Measurements from ENCODE around the gene RPGRIP1.

DNA sequence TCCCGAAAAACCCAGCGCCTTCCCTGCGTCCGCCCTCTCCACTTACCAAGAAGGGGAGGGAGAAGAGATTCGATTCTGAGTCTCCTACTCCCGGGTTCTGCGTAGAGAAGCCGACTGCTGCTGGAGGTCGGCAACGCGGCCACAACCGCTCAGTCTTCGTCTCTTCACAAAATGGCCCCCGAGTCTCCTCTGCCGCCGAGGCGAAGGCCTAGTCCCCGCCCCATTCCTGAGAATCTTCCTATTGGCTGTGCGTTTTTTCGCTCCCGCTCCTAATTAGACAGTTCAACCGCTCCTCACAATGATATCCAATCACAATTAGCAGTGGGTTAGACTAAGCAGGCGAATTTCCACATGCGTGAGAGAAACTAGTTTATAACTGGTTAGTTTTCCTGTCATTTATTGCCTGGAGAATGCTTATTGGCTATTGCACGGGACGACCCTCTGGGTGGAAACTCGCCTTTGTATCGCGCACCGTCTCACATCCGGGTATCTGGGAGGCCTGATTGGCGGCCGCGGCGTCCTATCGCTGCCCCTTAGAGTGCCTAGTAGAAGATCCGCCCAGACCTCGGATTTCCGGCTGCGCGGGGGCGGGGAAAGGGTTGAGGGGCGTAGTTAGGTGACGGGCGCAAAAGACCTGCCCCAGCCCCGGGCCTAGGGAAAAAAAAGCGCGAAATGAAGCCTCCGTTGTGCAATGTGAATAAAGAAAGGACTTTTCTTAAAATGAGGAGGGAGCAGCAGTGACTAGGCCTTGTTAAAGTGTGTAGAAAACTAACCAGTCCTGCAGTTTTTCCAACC, 10.4 kb upstream of the RPGRIP1 start, which contains the start of gene HNRNPC:
- TF ChIP-seq FOXK2 (conservative IDR thresholded peaks at IDR 0.05 in 1 of 2, IDR thresholded peaks at IDR 0.05 in 1 of 2; ENCODE audit: low read depth in 2 of 2) = peak in 1 of 2 experiments; percentile 51; a peak in 2 of 4 replicates
- no peak for TF ChIP-seq ESRRA (IDR thresholded peaks at IDR 0.05; ENCODE audit: borderline replicate concordance, low read depth)
- TF ChIP-seq SIN3A (IDR thresholded peaks at IDR 0.05; ENCODE audit: borderline replicate concordance in 2 of 2, control insufficient read depth in 1 of 2, low read depth in 2 of 2, low read length in 2 of 2) = no peak
- TF ChIP-seq ZFP30 (CRISPR knock-in tag; IDR thresholded peaks at IDR 0.05; ENCODE audit: borderline replicate concordance) = no peak
- TF ChIP-seq ZNF212 (CRISPR knock-in tag; IDR thresholded peaks at IDR 0.05) = no peak
- TF ChIP-seq, protein P1, sequence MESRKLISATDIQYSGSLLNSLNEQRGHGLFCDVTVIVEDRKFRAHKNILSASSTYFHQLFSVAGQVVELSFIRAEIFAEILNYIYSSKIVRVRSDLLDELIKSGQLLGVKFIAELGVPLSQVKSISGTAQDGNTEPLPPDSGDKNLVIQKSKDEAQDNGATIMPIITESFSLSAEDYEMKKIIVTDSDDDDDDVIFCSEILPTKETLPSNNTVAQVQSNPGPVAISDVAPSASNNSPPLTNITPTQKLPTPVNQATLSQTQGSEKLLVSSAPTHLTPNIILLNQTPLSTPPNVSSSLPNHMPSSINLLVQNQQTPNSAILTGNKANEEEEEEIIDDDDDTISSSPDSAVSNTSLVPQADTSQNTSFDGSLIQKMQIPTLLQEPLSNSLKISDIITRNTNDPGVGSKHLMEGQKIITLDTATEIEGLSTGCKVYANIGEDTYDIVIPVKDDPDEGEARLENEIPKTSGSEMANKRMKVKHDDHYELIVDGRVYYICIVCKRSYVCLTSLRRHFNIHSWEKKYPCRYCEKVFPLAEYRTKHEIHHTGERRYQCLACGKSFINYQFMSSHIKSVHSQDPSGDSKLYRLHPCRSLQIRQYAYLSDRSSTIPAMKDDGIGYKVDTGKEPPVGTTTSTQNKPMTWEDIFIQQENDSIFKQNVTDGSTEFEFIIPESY (CRISPR knock-in tag; IDR thresholded peaks at IDR 0.05) = no peak
- TF ChIP-seq CEBPB (tag; IDR thresholded peaks at IDR 0.05) = peak; percentile 93
- TF ChIP-seq YY1 (IDR thresholded peaks at IDR 0.05; ENCODE audit: borderline replicate concordance in 1 of 3, control insufficient read depth in 1 of 3, extremely low read depth in 1 of 3, insufficient read depth in 3 of 3, insufficient read length in 1 of 3, insufficient replicate concordance in 2 of 3, low read depth in 1 of 3, low read length in 2 of 3) = peak; percentile 63 to 93 (median 90)
- no peak for TF ChIP-seq TBL1XR1 (IDR thresholded peaks at IDR 0.05; ENCODE audit: low read length in 2 of 2)
- TF ChIP-seq, protein P2, sequence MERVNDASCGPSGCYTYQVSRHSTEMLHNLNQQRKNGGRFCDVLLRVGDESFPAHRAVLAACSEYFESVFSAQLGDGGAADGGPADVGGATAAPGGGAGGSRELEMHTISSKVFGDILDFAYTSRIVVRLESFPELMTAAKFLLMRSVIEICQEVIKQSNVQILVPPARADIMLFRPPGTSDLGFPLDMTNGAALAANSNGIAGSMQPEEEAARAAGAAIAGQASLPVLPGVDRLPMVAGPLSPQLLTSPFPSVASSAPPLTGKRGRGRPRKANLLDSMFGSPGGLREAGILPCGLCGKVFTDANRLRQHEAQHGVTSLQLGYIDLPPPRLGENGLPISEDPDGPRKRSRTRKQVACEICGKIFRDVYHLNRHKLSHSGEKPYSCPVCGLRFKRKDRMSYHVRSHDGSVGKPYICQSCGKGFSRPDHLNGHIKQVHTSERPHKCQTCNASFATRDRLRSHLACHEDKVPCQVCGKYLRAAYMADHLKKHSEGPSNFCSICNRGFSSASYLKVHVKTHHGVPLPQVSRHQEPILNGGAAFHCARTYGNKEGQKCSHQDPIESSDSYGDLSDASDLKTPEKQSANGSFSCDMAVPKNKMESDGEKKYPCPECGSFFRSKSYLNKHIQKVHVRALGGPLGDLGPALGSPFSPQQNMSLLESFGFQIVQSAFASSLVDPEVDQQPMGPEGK (CRISPR knock-in tag; IDR thresholded peaks at IDR 0.05; ENCODE audit: borderline replicate concordance) = no peak
- TF ChIP-seq GATA2 (CRISPR knock-in tag; IDR thresholded peaks at IDR 0.05) = no peak
- no peak for TF ChIP-seq ZNF76 (CRISPR knock-in tag; IDR thresholded peaks at IDR 0.05; ENCODE audit: borderline replicate concordance)
- TF ChIP-seq, protein P3, sequence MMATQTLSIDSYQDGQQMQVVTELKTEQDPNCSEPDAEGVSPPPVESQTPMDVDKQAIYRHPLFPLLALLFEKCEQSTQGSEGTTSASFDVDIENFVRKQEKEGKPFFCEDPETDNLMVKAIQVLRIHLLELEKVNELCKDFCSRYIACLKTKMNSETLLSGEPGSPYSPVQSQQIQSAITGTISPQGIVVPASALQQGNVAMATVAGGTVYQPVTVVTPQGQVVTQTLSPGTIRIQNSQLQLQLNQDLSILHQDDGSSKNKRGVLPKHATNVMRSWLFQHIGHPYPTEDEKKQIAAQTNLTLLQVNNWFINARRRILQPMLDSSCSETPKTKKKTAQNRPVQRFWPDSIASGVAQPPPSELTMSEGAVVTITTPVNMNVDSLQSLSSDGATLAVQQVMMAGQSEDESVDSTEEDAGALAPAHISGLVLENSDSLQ (IDR thresholded peaks at IDR 0.05) = peak; percentile 100
- no peak for TF ChIP-seq ZNF699 (CRISPR knock-in tag; IDR thresholded peaks at IDR 0.05; ENCODE audit: insufficient replicate concordance)
